Astrocyte (in vitro differentiated cells and primary cell): ENCODE results near the gene PTCH2. TPM values are rescaled to one million over a fixed set of nuclear protein-coding genes. Genes with fewer than 3 reads are reported as not detected.
A peak's percentile ranks its signal among the peaks of the same experiment; 100 is the strongest.

Experiments
- DNase-seq: peaks from one replicate; pipeline ENCODE4 v3.0.0-alpha.2; 2010; ENCODE audit warnings: low read depth
- FAIRE-seq: peaks from 2 replicates; lab custom pipeline; 2011; peaks lifted over from hg19 to GRCh38; lab: Jason Lieb, UNC
- H2AFZ ChIP-seq: 2 replicates; pipeline ENCODE4 v1.6.0; 2012; ENCODE audit warnings: low read depth, low read length, inconsistent platforms
- H3K27ac ChIP-seq: 2 replicates; pipeline ENCODE4 v1.5.1; 2011; ENCODE audit warnings: low read depth, low read length, inconsistent platforms
- H3K27me3 ChIP-seq: 2 replicates; pipeline ENCODE4 v1.6.0; 2011; ENCODE audit warnings: low read length, inconsistent platforms; ENCODE audit not compliant: insufficient read depth
- H3K36me3 ChIP-seq: 2 replicates; pipeline ENCODE4 v1.5.1; 2011; ENCODE audit warnings: low read length, inconsistent platforms; ENCODE audit not compliant: insufficient read depth
- H3K4me1 ChIP-seq: 2 replicates; pipeline ENCODE4 v1.5.1; 2011; ENCODE audit warnings: low read length, inconsistent platforms; ENCODE audit not compliant: insufficient read depth
- H3K4me2 ChIP-seq: 2 replicates; pipeline ENCODE4 v1.6.0; 2012; ENCODE audit warnings: low read length, inconsistent platforms
- H3K4me3 ChIP-seq: 2 replicates; pipeline ENCODE4 v1.5.1; 2011; ENCODE audit warnings: low read depth, mild to moderate bottlenecking, low read length, inconsistent platforms; ENCODE audit not compliant: insufficient read depth
- H3K79me2 ChIP-seq: 2 replicates; pipeline ENCODE4 v1.6.0; 2012; ENCODE audit warnings: mild to moderate bottlenecking, low read length, inconsistent platforms; ENCODE audit not compliant: insufficient read depth
- H3K9ac ChIP-seq: 2 replicates; pipeline ENCODE4 v1.6.0; 2012; ENCODE audit warnings: mild to moderate bottlenecking, low read length, inconsistent platforms
- H3K9me3 ChIP-seq: 2 replicates; pipeline ENCODE4 v1.5.1; 2012; ENCODE audit warnings: low read depth, mild to moderate bottlenecking, low read length, inconsistent platforms; ENCODE audit not compliant: insufficient read depth
- H4K20me1 ChIP-seq: 2 replicates; pipeline ENCODE4 v1.6.0; 2012; ENCODE audit warnings: low read length, inconsistent platforms; ENCODE audit not compliant: insufficient read depth
- H3K27ac Mint-ChIP-seq: one replicate; pipeline ENCODE4 v1.8.0; 2021; ENCODE audit warnings: mild to moderate bottlenecking, mixed read lengths; ENCODE audit not compliant: unreplicated experiment
- H3K27me3 Mint-ChIP-seq: one replicate; pipeline ENCODE4 v1.8.0; 2021; ENCODE audit warnings: low read depth, mixed read lengths; ENCODE audit not compliant: unreplicated experiment
- H3K36me3 Mint-ChIP-seq: one replicate; pipeline ENCODE4 v1.8.0; 2021; ENCODE audit warnings: low read depth, mixed read lengths; ENCODE audit not compliant: unreplicated experiment
- H3K4me1 Mint-ChIP-seq: one replicate; pipeline ENCODE4 v1.8.0; 2021; ENCODE audit warnings: low read depth, mixed read lengths; ENCODE audit not compliant: unreplicated experiment
- H3K4me3 Mint-ChIP-seq: one replicate; pipeline ENCODE4 v1.8.0; 2021; ENCODE audit warnings: mild to moderate bottlenecking, moderate library complexity, mixed read lengths; ENCODE audit not compliant: unreplicated experiment
- H3K9me3 Mint-ChIP-seq: one replicate; pipeline ENCODE4 v1.8.0; 2021; ENCODE audit warnings: mild to moderate bottlenecking, mixed read lengths; ENCODE audit not compliant: unreplicated experiment
- EZH2 ChIP-seq: IDR thresholded peaks from 2 replicates; pipeline ENCODE4 v1.6.1; 2012; ENCODE audit warnings: mild to moderate bottlenecking, low read length, inconsistent platforms; ENCODE audit not compliant: insufficient read depth
- total RNA-seq: library from RNA; stranded (reverse); gene quantifications from 2 replicates; pipeline ENCODE4 v1.2.1, GENCODE V29; 2021
- TF ChIP-seq, protein P1 (sequence below): IDR thresholded peaks from 2 replicates; pipeline ENCODE4 v1.5.1; 2011; ENCODE audit warnings: low read depth, mild to moderate bottlenecking, inconsistent platforms, low read length, moderate library complexity; ENCODE audit not compliant: insufficient read depth

The PTCH2 gene
- total RNA-seq, 1 donor from 2014 or later = 0.89 TPM

DNA sequence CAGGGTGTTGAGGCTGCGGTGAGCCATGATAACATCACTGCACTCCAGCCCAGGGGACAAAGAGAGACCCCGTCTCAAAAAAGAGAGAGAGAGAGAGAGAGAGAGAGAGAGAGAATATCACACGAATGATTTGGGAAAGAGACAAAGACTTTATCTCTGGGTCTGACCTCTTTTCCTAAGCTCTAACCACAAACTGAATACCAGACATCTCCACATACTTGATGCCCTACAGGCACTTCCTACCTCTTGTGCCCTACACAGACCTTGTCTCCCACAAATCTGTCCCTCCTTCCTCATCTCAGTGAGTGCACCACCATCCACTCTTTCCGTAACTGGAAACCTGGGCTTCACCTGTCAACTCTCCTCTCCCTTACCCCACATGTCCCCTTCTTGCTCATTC, 27.0 kb upstream of the PTCH2 start:
- peak overlapping the region; percentile 85 for H3K27ac Mint-ChIP-seq

GRCh38 chr1:44867801-44868200, 24.7 kb upstream of the PTCH2 start:
- H3K4me1 Mint-ChIP-seq = peaks cover 21% of the 10 kb centered on the region
- no peaks in the 10 kb centered on the region for H3K27me3 Mint-ChIP-seq
- peaks cover 19% of the 10 kb centered on the region for H3K36me3 Mint-ChIP-seq
- TF ChIP-seq EZH2 = no peak
- TF ChIP-seq, protein P1, sequence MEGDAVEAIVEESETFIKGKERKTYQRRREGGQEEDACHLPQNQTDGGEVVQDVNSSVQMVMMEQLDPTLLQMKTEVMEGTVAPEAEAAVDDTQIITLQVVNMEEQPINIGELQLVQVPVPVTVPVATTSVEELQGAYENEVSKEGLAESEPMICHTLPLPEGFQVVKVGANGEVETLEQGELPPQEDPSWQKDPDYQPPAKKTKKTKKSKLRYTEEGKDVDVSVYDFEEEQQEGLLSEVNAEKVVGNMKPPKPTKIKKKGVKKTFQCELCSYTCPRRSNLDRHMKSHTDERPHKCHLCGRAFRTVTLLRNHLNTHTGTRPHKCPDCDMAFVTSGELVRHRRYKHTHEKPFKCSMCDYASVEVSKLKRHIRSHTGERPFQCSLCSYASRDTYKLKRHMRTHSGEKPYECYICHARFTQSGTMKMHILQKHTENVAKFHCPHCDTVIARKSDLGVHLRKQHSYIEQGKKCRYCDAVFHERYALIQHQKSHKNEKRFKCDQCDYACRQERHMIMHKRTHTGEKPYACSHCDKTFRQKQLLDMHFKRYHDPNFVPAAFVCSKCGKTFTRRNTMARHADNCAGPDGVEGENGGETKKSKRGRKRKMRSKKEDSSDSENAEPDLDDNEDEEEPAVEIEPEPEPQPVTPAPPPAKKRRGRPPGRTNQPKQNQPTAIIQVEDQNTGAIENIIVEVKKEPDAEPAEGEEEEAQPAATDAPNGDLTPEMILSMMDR = no peak
- Histone ChIP-seq H3K27me3 (no peaks in the 10 kb centered on the region), H2AFZ (no peak overlapping the region), H3K4me2 (no peak overlapping the region), H3K4me1 (no peaks in the 10 kb centered on the region), H3K36me3 (peaks cover 2% of the 10 kb centered on the region), H4K20me1 (no peaks in the 10 kb centered on the region), H3K4me3 (no peak overlapping the region), H3K79me2 (no peaks in the 10 kb centered on the region), H3K27ac (no peak overlapping the region), H3K9ac (no peak overlapping the region), H3K9me3 (no peaks in the 10 kb centered on the region)
- no peaks in the 10 kb centered on the region for H3K9me3 Mint-ChIP-seq
- FAIRE-seq (no peak), DNase-seq (no peak)
- H3K27ac Mint-ChIP-seq = no peak overlapping the region
- no peak overlapping the region for H3K4me3 Mint-ChIP-seq

More for the DNA sequence above, 27.0 kb upstream of the PTCH2 start:
- Mint-ChIP-seq H3K36me3 (peaks cover 24% of the 10 kb centered on the region), H3K9me3 (no peaks in the 10 kb centered on the region), H3K27me3 (no peaks in the 10 kb centered on the region), H3K4me1 (peaks cover 18% of the 10 kb centered on the region), H3K4me3 (peak overlapping the region; percentile 9)
- Histone ChIP-seq H3K4me1 (no peaks in the 10 kb centered on the region), H3K9me3 (no peaks in the 10 kb centered on the region), H3K9ac (no peak overlapping the region), H4K20me1 (no peaks in the 10 kb centered on the region), H3K4me2 (no peak overlapping the region), H3K27ac (no peak overlapping the region), H3K4me3 (no peak overlapping the region), H3K79me2 (no peaks in the 10 kb centered on the region), H3K36me3 (peaks cover 9% of the 10 kb centered on the region), H2AFZ (no peak overlapping the region), H3K27me3 (no peaks in the 10 kb centered on the region)
- DNase-seq (no peak), FAIRE-seq (no peak)
- no peak for TF ChIP-seq EZH2
- TF ChIP-seq, protein P1 = no peak

GRCh38 chr1:44862829-44863401, 19.9 kb upstream of the PTCH2 start:
- peak; percentile 28 for DNase-seq
- Histone ChIP-seq H3K79me2 (no peaks in the 10 kb centered on the region), H3K27me3 (no peaks in the 10 kb centered on the region), H4K20me1 (no peaks in the 10 kb centered on the region), H3K9ac (no peak overlapping the region), H3K4me2 (no peak overlapping the region), H3K9me3 (no peaks in the 10 kb centered on the region), H3K27ac (no peak overlapping the region), H3K4me3 (no peak overlapping the region), H2AFZ (no peak overlapping the region), H3K36me3 (no peaks in the 10 kb centered on the region), H3K4me1 (no peaks in the 10 kb centered on the region)
- H3K27me3 Mint-ChIP-seq = no peaks in the 10 kb centered on the region
- no peak overlapping the region for H3K4me3 Mint-ChIP-seq
- peaks cover 8% of the 10 kb centered on the region for H3K4me1 Mint-ChIP-seq
- no peaks in the 10 kb centered on the region for H3K9me3 Mint-ChIP-seq
- peaks cover 11% of the 10 kb centered on the region for H3K36me3 Mint-ChIP-seq
- FAIRE-seq = no peak
- no peak for TF ChIP-seq EZH2
- TF ChIP-seq, protein P1 = no peak
- no peak overlapping the region for H3K27ac Mint-ChIP-seq
